Ramos (cell line): ENCODE data around the gene GGT6.
"Not testable (repeated sequence)": the region's sequence is repeated elsewhere in the genome, so short reads cannot be mapped to it uniquely, and the experiment has no call there.

Source experiments
- in situ Hi-C: fragments of 300-500 bp; cut with MboI; formaldehyde crosslinking; loops from one replicate; pipeline ENCODE4 v1.14.3; 2022; ENCODE audit warnings: low sequenced_read_pairs; ENCODE audit not compliant: unreplicated experiment

The GGT6 gene

GRCh38 chr17:4593021-4593421 lies 32.6 kb upstream of the GGT6 start:
- in situ Hi-C loops, result no loop called here

DNA sequence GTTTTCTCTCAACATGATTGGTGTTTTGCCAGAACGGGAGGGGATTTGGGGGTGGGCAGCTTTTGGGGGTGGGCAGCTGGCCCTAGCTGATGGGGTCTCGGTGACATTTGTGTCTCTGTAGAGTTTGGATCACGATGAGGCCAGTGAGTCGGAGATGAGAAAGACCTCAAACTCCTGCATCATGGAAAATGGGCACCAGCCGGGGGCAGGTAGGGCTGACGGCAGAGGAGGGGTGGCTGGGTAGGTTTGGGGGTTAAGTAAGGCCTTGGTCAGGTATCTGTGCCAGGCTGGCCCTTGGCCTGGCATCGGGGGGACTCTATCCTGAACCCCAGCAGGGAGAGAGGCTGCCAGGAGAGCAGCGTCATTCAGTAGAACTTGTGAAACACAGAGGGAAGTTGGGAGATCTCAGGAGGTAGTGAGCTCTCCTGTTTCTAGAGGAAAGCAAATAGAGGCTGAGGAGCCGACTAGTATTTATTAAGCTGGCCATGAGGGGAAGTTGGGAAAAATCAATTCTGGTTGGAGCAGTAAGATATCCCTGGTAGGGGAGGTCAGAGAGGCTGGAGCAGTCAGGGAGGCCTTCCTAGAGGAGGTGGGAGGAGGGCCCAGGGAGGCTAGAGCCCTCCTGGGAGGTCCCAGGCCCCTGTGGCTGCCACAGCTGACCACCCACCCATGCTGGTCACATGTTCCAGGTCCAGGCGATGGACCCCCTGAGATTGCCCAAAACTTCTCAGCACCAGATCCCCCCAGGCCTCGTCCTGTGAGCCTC lies 32.0 kb upstream of the GGT6 start:
- in situ Hi-C loops, result no loop called here

DNA sequence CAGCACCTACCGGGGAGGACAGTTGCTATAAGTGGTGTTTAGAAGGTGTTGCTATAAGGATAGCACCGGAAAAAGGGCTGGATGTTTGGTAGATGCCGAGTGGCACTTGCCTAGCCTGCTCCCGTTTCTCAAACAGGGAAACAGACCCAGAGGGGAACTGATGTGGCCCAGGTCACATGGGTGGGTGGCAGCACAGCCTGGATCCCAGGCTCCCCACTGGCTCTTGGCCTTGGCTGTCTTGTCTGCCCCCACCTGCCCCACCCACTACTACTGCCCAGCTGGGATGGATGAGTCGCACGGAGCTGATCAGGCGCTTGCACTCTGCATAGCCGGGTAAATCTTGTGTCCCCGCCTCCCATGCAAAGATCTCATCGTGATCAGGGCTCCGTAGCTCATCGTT lies 31.2 kb upstream of the GGT6 start:
- in situ Hi-C loops, result no loop called here

- in situ Hi-C loops, result no loop called here
These were observed 30.6 kb upstream of the GGT6 start for GRCh38 chr17:4590981-4591453.

DNA sequence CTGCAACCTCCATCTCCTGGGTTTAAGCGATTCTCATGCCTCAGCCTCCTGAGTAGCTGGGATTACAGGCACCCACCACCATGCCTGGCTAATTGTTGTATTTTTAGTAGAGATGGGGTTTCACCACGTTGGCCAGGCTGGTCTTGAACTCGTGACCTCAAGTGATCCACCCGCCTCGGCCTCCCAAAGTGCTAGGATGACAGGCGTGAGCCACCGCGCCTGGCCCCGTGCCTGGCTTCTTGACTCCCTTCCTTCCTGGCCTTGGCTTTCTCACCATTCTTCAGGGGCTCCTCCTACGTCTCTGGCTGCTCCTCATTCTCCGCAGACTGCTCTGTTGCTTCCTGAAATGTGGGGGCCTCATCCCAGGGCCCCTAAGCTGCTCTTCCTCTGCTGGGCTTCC lies 29.7 kb upstream of the GGT6 start:
- in situ Hi-C loops, result not testable (repeated sequence)

GRCh38 chr17:4588898-4589625 lies 28.7 kb upstream of the GGT6 start:
- in situ Hi-C loops, result loop anchor here (10.0 kb wide), 1 partner anchor 296 kb away; no protein-coding TSS in a partner anchor

GRCh38 chr17:4588391-4588790 lies 28.0 kb upstream of the GGT6 start:
- in situ Hi-C loops, result loop anchor here (10.0 kb wide), 1 partner anchor 296 kb away; no protein-coding TSS in a partner anchor

- in situ Hi-C loops, result loop anchor here (10.0 kb wide), 1 partner anchor 297 kb away; no protein-coding TSS in a partner anchor
These were observed 27.4 kb upstream of the GGT6 start for GRCh38 chr17:4587803-4588202.

- in situ Hi-C loops, result loop anchor here (10.0 kb wide), 1 partner anchor 298 kb away; no protein-coding TSS in a partner anchor
These were observed 26.8 kb upstream of the GGT6 start for GRCh38 chr17:4587195-4587594.

GRCh38 chr17:4586043-4586442 lies 25.7 kb upstream of the GGT6 start:
- in situ Hi-C loops, result loop anchor here (10.0 kb wide), 1 partner anchor 299 kb away; no protein-coding TSS in a partner anchor

DNA sequence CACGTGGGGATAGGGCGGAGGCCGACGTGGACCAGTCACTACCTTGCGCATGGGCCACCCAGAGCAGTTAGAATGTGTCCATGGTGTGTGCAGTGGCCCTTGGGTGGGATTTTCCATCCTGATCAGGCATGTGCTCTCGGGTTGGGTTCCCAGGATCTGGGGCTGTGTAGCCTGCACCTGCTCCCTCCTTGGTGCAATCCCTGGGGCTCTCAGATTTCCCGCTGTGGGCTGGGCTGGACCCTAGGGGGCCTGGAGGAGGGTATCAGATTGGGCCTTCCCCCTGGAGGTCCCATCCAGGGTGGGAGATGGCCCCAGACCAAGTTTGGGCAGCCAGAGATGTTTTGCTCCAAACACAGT lies 25.2 kb upstream of the GGT6 start:
- in situ Hi-C loops, result loop anchor here (10.0 kb wide), 1 partner anchor 299 kb away; no protein-coding TSS in a partner anchor

DNA sequence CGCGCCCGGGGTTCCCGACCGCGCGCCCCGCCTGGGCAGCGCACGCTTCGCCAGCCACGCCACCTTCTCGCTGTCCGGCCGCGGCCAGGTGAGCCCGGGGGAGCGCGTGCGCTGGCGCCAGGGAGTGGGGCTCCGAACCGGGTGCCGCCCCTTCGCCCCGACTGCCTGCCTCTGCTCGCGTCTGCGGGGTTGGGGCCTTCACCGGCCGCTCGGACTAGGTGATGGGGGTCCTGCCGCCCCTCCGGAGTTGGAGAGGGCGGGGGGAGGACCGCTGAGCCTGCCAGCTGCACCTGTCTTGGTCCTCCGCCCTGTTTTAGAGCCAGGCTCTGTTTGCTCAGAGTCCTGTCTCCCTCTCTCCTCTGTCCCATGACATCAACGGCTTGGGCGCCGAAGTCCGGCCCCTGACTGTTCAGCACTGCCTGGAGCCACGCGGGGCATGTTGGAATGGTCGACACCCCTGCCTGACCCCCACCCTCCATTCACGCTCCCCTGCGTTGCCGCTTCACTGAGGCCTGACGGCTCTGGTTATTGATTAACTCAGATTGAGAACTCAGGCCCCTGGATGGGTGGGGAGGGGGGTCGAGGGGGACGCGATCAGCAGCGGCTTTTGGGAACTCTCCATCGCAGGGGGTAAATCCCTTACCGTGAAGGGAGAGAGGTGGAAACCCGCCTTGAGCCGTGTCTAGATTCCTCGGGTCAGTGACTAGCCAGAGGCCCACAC lies 24.7 kb upstream of the GGT6 start:
- in situ Hi-C loops, result loop anchor here (10.0 kb wide), 1 partner anchor 300 kb away; no protein-coding TSS in a partner anchor

- in situ Hi-C loops, result loop anchor here (10.0 kb wide), 1 partner anchor 300 kb away; no protein-coding TSS in a partner anchor
These were observed 23.9 kb upstream of the GGT6 start, which contains the start of gene SMTNL2 for GRCh38 chr17:4584101-4584916. TSS of gene SMTNL2 (plus strand) at chr17:4584529. CDS start at chr17:4584606, 77 bp downstream.

DNA sequence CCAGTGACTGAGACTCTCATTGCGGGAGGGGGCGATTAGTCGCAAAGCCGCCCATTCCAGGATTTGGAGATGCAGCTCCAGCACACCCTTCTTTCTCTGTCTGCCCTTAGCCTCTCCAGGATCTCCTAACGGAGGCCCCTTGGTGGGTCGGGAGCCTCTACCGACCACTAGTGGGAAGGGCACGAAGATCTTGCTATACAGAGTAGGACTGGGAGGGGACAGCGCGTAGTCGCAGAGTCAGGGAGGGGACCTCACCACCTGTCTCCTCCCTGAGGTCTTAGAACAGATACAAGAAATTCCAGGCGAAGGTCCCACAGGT lies 23.4 kb upstream of the GGT6 start:
- in situ Hi-C loops, result loop anchor here (10.0 kb wide), 1 partner anchor 301 kb away; no protein-coding TSS in a partner anchor

DNA sequence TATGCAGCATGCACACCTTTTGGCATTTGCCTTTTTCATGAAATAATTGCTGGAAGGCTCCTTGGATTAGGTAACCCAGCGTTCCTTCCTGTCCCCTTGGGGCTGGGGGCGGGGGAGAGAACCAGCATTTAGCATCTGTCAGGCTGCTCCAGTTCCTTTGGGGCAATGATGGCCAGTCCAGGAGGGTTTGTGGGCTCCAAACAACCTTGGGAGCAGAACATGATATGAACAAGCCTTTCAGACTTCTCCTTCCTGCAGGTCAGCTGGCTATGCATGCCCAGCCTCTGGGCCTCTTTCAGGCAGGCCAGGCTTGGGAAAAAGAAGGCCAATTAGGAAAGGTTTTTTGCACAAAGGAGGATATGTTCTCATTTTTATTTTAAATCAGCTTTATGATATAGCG lies 22.8 kb upstream of the GGT6 start:
- in situ Hi-C loops, result loop anchor here (10.0 kb wide), 1 partner anchor 302 kb away; no protein-coding TSS in a partner anchor

- in situ Hi-C loops, result loop anchor here (10.0 kb wide), 1 partner anchor 302 kb away; no protein-coding TSS in a partner anchor
These were observed 22.3 kb upstream of the GGT6 start for GRCh38 chr17:4582691-4583090.

DNA sequence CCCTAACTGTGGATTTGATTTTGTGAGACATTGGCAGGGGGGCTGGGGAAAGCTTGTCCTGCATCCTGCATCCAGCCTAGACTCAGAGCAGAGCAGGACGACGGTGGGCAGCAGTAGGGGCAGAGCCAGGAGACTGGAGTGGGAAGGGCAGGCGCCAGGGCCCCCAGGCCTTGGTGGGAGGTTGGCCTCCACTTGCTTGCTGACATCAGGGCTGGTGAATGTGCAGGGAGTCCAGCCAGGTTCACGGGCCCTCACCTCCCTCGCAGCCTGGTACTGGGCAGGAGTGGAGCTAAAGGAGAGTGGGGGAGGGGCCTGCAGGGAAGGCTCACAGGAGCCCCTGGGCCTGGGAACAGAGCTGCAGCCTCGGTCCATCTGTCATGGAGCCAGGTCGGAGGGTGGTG lies 21.7 kb upstream of the GGT6 start:
- in situ Hi-C loops, result loop anchor here (10.0 kb wide), 1 partner anchor 303 kb away; no protein-coding TSS in a partner anchor

DNA sequence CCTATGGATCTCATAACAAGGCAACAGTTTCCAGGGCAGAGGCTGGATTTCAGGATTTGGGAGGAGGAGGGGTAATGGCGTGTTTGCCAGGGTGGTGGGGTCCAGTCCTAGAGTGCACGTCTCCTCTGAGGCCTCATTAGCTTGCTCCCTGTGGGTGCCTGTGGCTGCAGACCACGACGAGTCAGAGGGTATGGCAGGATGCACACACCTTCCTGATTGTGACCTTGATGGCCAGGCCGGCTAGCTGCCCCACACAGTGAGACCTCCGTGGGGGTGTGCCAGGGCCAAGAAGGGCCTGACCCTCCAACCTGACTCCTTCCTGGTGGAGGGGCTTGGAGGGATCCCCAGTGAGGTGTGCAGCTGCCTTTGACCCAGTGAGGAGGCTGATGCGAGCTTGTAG lies 19.9 kb upstream of the GGT6 start:
- in situ Hi-C loops, result loop anchor here (10.0 kb wide), 1 partner anchor 305 kb away; no protein-coding TSS in a partner anchor

DNA sequence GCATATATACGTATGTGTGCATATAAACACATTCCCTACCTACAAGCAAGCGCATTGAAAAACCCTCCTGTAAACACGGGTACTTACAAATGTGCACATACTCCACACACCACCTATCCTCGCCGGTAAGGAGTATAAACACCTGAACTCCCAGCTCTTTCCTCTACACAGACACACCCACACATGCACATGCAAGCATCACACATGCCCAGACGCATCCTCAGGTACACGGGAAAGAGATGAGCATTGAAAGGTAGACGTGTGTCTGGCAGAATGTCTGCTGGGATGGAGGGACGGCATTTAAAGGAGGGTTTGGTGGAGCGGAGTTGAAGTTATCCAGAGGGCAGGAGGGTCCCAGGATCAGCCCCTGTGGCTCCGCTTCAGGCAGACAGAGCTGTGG lies 19.3 kb upstream of the GGT6 start:
- in situ Hi-C loops, result loop anchor here (10.0 kb wide), 1 partner anchor 305 kb away; no protein-coding TSS in a partner anchor
